HCT116 (cell line): Measurements from ENCODE around the gene FRAS1. TPM values are rescaled to one million over a fixed set of nuclear protein-coding genes. Genes with fewer than 3 reads are reported as not detected.

Source experiments
- ATAC-seq: fragments of 200-7000 bp; cut with Tn5 transposase; 2 replicates; pipeline ENCODE4 v1.9.1; 2020; ENCODE audit warnings: mild to moderate bottlenecking, moderate library complexity
- BruUV-seq: library from RNA; stranded (reverse); fragments of 400-500 nt; replicated peaks from 2 replicates; lab custom pipeline; 2021; lab: Mats Ljungman, UMichigan
- CTCF ChIA-PET: fragments of 300-600 bp; sonication (Branson Sonifier 250); formaldehyde crosslinking; loops from one replicate; lab custom pipeline; 2021; ENCODE audit warnings: antibody characterized with exemption; lab: Charles Lee
- POLR2A ChIA-PET: fragments of 300-600, 350-600 bp; sonication (Branson Sonifier 250); formaldehyde crosslinking; loops from one replicate; lab custom pipeline; 2021; ENCODE audit warnings: antibody characterized with exemption; lab: Charles Lee
- RAD21 ChIA-PET, 2 experiments: fragments of 300-600 bp; sonication (Branson Sonifier 250); formaldehyde crosslinking; loops; one replicate each; lab custom pipeline; 2023; ENCODE audit warnings: low total read pairs in 2 of 2; ENCODE audit not compliant: uncharacterized antibody in 2 of 2, unreplicated experiment in 2 of 2, low non-redundant PET in 1 of 2; lab: Charles Lee
- DNase-seq: peaks from one replicate; pipeline ENCODE4 v3.0.0-alpha.2; 2010; ENCODE audit warnings: low read depth, low spot score
- H2AFZ ChIP-seq: fragments of 200-600 bp; shearing (Covaris generic), sonication (generic); 2 replicates; pipeline ENCODE4 v1.6.1; 2017; ENCODE audit warnings: low read depth, mixed run types, mixed read lengths, antibody characterized with exemption, low read length; ENCODE audit not compliant: poor library complexity, severe bottlenecking
- H3K27ac ChIP-seq: 2 replicates; pipeline ENCODE4 v1.5.1; 2012; ENCODE audit warnings: low read depth, low read length
- H3K27me3 ChIP-seq: fragments of 200-600 bp; sonication (generic); 2 replicates; pipeline ENCODE4 v1.6.1; 2016; ENCODE audit warnings: mixed run types, low read length, mixed read lengths; ENCODE audit not compliant: insufficient read depth
- H3K36me3 ChIP-seq, 2 experiments: fragments of 200-500 bp in 1 of 2; fragments of 200-600 bp in 1 of 2; sonication (Bioruptor generic) in 1 of 2; sonication (generic) in 1 of 2; 2 replicates each; pipeline versions ENCODE4 v1.5.1 to v1.6.1; 2014 to 2016; ENCODE audit warnings: low read length in 2 of 2, inconsistent platforms in 1 of 2, mixed read lengths in 1 of 2, mixed run types in 1 of 2; ENCODE audit not compliant: insufficient read depth in 2 of 2, control insufficient read depth in 1 of 2
- H3K4me1 ChIP-seq, 2 experiments: fragments of 200-600 bp in 1 of 2; sonication (generic) in 1 of 2; 2 replicates each; pipeline versions ENCODE4 v1.5.1 to v1.6.1; 2012 to 2017; ENCODE audit warnings: low read length in 2 of 2, inconsistent platforms in 1 of 2, mild to moderate bottlenecking in 1 of 2, mixed read lengths in 1 of 2, mixed run types in 1 of 2, moderate library complexity in 1 of 2; ENCODE audit not compliant: insufficient read depth in 2 of 2, control insufficient read depth in 1 of 2
- H3K4me2 ChIP-seq: fragments of 200-600 bp; sonication (generic); 2 replicates; pipeline ENCODE4 v1.6.1; 2017; ENCODE audit warnings: mixed run types, low read length, mixed read lengths
- H3K4me3 ChIP-seq, 2 experiments: fragments of 200-600 bp in 1 of 2; sonication (generic) in 1 of 2; replicated peaks in 1 of 2; 2 replicates each; pipeline ENCODE4 v1.5.1; 2011 to 2016; ENCODE audit warnings: low read length in 2 of 2, control low read depth in 1 of 2, low read depth in 1 of 2, mild to moderate bottlenecking in 1 of 2, mixed read lengths in 1 of 2, mixed run types in 1 of 2
- H3K79me2 ChIP-seq: fragments of 200-600 bp; sonication (generic); 2 replicates; pipeline ENCODE4 v1.6.1; 2017; ENCODE audit warnings: mild to moderate bottlenecking, mixed run types, low read length, moderate library complexity, mixed read lengths; ENCODE audit not compliant: insufficient read depth
- H3K9ac ChIP-seq: fragments of 200-600 bp; sonication (generic); 2 replicates; pipeline ENCODE4 v1.6.1; 2016; ENCODE audit warnings: low read length, mixed read lengths
- H3K9me2 ChIP-seq: fragments of 200-600 bp; sonication (generic), shearing (Covaris generic); 2 replicates; pipeline ENCODE4 v1.6.1; 2017; ENCODE audit warnings: mixed run types, mild to moderate bottlenecking, moderate library complexity; ENCODE audit not compliant: insufficient read depth
- H3K9me3 ChIP-seq, 2 experiments: fragments of 200-500 bp in 1 of 2; fragments of 200-600 bp in 1 of 2; sonication (Bioruptor generic) in 1 of 2; sonication (generic) in 1 of 2; 2 replicates each; pipeline ENCODE4 v1.6.1; 2014 to 2017; ENCODE audit warnings: low read length in 2 of 2, mixed read lengths in 2 of 2, inconsistent platforms in 1 of 2, low read depth in 1 of 2, mild to moderate bottlenecking in 1 of 2, mixed run types in 1 of 2, moderate library complexity in 1 of 2; ENCODE audit not compliant: control insufficient read depth in 1 of 2, insufficient read depth in 1 of 2
- H4K20me1 ChIP-seq: fragments of 200-600 bp; sonication (generic), shearing (Covaris generic); 2 replicates; pipeline ENCODE4 v1.6.1; 2017; ENCODE audit warnings: mixed run types, mild to moderate bottlenecking, moderate library complexity; ENCODE audit not compliant: insufficient read depth
- CEBPB ChIP-seq: IDR thresholded peaks from 2 replicates; pipeline ENCODE4 v1.6.1; 2012; ENCODE audit warnings: low read depth
- EGR1 ChIP-seq: IDR thresholded peaks from 2 replicates; pipeline ENCODE4 v1.6.1; 2012; ENCODE audit warnings: low read depth
- EZH2phosphoT487 ChIP-seq: fragments of 200-600 bp; IDR thresholded peaks from 2 replicates; pipeline ENCODE4 v1.6.1; 2018; ENCODE audit warnings: antibody characterized with exemption, borderline replicate concordance
- POLR2AphosphoS5 ChIP-seq: IDR thresholded peaks from 2 replicates; pipeline ENCODE4 v1.6.1; 2011; ENCODE audit warnings: mild to moderate bottlenecking, low read depth, low read length, moderate library complexity
- SIN3A ChIP-seq: IDR thresholded peaks from 2 replicates; pipeline ENCODE4 v1.6.1; 2012; ENCODE audit warnings: low read depth
- SP1 ChIP-seq: IDR thresholded peaks from 2 replicates; pipeline ENCODE4 v1.6.1; 2012; ENCODE audit warnings: low read depth
- TCF7L2 ChIP-seq: IDR thresholded peaks from 2 replicates; pipeline ENCODE4 v1.7.0; 2011; ENCODE audit warnings: borderline replicate concordance, inconsistent platforms; ENCODE audit not compliant: insufficient read depth, insufficient read length; ENCODE audit errors: extremely low read depth
- YY1 ChIP-seq: IDR thresholded peaks from 2 replicates; pipeline ENCODE4 v1.6.1; 2011; ENCODE audit warnings: low read length, low read depth, moderate library complexity, mild to moderate bottlenecking; ENCODE audit not compliant: insufficient replicate concordance; ENCODE audit errors: extremely low read depth
- ZFX ChIP-seq: fragments of 450-650 bp; IDR thresholded peaks from 2 replicates; pipeline ENCODE4 v1.6.1; 2017
- ZNF274 ChIP-seq: fragments of 200-500 bp; sonication (Bioruptor generic); IDR thresholded peaks from 2 replicates; pipeline ENCODE4 v1.6.1; 2014; ENCODE audit warnings: mild to moderate bottlenecking, low read depth, low read length, inconsistent platforms
- intact Hi-C: fragments of 100-400 bp; cut with micrococcal nuclease; formaldehyde crosslinking; loops from 2 replicates; pipeline ENCODE4 v1.10.0; 2022
- total RNA-seq: library from RNA; stranded (reverse); gene quantifications from one replicate; pipeline ENCODE4 v1.2.1, GENCODE V29; 2021; ENCODE audit not compliant: unreplicated experiment
- TF ChIP-seq, protein P1 (sequence below): IDR thresholded peaks from 2 replicates; pipeline ENCODE4 v1.6.1; 2012
- TF ChIP-seq, protein P2 (sequence below): IDR thresholded peaks from 2 replicates; pipeline ENCODE4 v1.6.1; 2012; ENCODE audit warnings: low read depth

Gene FRAS1
- total RNA-seq, 1 experiment from 2014 or later: 33.5 TPM

DNA sequence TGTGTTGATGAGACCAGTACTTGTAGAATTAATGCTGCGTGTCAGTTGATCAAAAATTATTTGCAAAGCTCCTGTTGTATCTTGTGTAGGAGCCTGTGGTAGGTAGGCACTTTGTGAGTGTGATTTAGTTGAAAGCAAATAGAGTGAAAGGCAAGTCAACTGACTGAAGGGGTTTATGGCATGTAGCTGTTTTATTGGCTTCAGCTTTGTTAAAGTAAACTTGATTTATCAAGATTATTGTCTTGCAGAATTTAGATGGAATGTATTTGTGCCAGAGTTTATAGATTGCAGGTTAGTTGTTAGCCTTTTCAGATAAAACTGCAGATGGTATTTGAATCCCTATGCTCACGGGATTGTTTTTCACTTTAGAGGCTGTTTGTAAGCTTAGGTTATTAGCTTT is 128.0 kb downstream of the FRAS1 start:
- Histone ChIP-seq H3K9me2 (no peaks in the 10 kb centered on the region), H3K4me3 (no peak overlapping the region), H3K27ac (no peak overlapping the region), H2AFZ (no peak overlapping the region), H4K20me1 (no peaks in the 10 kb centered on the region), H3K27me3 (no peaks in the 10 kb centered on the region), H3K4me1 (no peaks in the 10 kb centered on the region), H3K79me2 (0 out of 2 replicates have a peak, but pooled peaks cover 7% of the 10 kb centered on the region), H3K36me3 (no peaks in the 10 kb centered on the region), H3K4me2 (no peak overlapping the region), H3K9ac (no peak overlapping the region), H3K9me3 (no peaks in the 10 kb centered on the region)
- CTCF ChIA-PET: no interaction called here
- POLR2A ChIA-PET: no interaction called here
- ATAC-seq (no peak), DNase-seq (no peak)
- TF ChIP-seq EZH2phosphoT487 (no peak), POLR2AphosphoS5 (no peak)
- BruUV-seq: no TSS peak
- RAD21 ChIA-PET: no interaction called here
- intact Hi-C loops: no loop called here

DNA sequence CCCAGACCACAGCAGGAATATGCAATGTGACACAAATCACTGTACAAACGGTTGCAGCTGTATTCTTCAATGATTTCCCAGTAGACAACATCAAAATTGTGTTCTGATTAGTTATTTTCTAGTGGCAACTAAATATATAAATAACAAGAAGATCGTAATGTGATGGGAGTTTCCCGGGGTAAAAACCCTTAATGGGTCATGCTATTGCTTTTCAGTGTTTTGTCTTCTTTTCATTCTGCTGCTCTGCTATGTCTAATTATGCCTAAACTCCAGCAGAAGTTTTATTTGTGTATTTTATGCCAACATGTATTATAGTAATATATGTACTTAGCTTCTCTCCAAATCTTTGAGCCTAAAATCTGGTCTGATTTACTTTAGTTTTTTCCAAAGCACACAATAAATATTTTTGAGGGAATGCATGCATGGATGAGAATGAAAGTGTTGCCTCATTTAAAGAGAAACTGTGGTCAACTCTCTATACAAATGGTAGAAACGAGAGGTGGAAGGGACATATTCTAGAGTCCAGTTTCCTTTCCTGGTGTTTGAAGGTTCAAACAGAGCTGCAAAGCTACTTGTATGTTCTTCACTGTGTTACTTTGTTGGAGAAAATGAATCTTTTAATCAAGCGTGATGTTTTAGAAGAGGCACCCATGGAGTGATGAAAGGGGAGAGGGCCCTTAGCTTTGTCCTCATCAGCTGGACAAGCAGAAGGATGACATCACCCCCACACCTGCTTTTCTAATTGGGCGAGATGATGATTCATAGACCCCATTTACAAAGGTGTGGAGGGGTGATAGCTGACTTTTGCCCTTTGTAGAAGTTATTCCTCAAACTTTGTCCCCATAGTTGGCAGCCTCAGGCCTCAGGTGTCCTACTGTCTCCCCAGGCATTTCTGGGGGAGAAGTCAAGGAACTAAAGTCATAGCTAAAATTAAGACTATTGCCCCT is 129.7 kb downstream of the FRAS1 start:
- Histone ChIP-seq H2AFZ (no peak overlapping the region), H3K4me3 (no peak overlapping the region), H3K27ac (no peak overlapping the region), H3K36me3 (no peaks in the 10 kb centered on the region), H4K20me1 (no peaks in the 10 kb centered on the region), H3K9ac (no peak overlapping the region), H3K9me2 (no peaks in the 10 kb centered on the region), H3K9me3 (no peaks in the 10 kb centered on the region), H3K79me2 (0 out of 2 replicates have a peak, but pooled peaks cover 7% of the 10 kb centered on the region), H3K4me1 (no peaks in the 10 kb centered on the region), H3K4me2 (no peak overlapping the region), H3K27me3 (no peaks in the 10 kb centered on the region)
- ATAC-seq (no peak), DNase-seq (no peak)
- TF ChIP-seq SIN3A: no peak
- TF ChIP-seq EZH2phosphoT487: no peak
- no peak for TF ChIP-seq EGR1
- TF ChIP-seq ZNF274: no peak
- TF ChIP-seq, protein P1, sequence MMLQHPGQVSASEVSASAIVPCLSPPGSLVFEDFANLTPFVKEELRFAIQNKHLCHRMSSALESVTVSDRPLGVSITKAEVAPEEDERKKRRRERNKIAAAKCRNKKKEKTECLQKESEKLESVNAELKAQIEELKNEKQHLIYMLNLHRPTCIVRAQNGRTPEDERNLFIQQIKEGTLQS: no peak
- no peak for TF ChIP-seq SP1
- TF ChIP-seq CEBPB: no peak
- TF ChIP-seq TCF7L2: no peak
- no peak for TF ChIP-seq ZFX
- TF ChIP-seq, protein P2, sequence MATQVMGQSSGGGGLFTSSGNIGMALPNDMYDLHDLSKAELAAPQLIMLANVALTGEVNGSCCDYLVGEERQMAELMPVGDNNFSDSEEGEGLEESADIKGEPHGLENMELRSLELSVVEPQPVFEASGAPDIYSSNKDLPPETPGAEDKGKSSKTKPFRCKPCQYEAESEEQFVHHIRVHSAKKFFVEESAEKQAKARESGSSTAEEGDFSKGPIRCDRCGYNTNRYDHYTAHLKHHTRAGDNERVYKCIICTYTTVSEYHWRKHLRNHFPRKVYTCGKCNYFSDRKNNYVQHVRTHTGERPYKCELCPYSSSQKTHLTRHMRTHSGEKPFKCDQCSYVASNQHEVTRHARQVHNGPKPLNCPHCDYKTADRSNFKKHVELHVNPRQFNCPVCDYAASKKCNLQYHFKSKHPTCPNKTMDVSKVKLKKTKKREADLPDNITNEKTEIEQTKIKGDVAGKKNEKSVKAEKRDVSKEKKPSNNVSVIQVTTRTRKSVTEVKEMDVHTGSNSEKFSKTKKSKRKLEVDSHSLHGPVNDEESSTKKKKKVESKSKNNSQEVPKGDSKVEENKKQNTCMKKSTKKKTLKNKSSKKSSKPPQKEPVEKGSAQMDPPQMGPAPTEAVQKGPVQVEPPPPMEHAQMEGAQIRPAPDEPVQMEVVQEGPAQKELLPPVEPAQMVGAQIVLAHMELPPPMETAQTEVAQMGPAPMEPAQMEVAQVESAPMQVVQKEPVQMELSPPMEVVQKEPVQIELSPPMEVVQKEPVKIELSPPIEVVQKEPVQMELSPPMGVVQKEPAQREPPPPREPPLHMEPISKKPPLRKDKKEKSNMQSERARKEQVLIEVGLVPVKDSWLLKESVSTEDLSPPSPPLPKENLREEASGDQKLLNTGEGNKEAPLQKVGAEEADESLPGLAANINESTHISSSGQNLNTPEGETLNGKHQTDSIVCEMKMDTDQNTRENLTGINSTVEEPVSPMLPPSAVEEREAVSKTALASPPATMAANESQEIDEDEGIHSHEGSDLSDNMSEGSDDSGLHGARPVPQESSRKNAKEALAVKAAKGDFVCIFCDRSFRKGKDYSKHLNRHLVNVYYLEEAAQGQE: no peak
- no peak for TF ChIP-seq YY1
- ChIA-PET CTCF (no interaction called here), RAD21 (no interaction called here), POLR2A (no interaction called here)
- BruUV-seq: no TSS peak
- intact Hi-C loops: no loop called here
